ENCODE measurements around the gene SHROOM3. TPM values are rescaled to one million over a fixed set of nuclear protein-coding genes. Genes with fewer than 3 reads are reported as not detected.
A peak's percentile ranks its signal among the peaks of the same experiment; 100 is the strongest.
"Not testable (repeated sequence)": the region's sequence is repeated elsewhere in the genome, so short reads cannot be mapped to it uniquely, and the experiment has no call there.

The SHROOM3 gene
- total RNA-seq, 1 donor from 2014 or later, result 33.2 TPM

- DNase-seq (ENCODE audit: low spot score), result no peak
Observed at GRCh38 chr4:76718831-76719230, 283.8 kb downstream of the SHROOM3 start.

GRCh38 chr4:76720121-76720520, 285.1 kb downstream of the SHROOM3 start:
- DNase-seq (ENCODE audit: low spot score), result no peak

GRCh38 chr4:76722146-76722545, 287.1 kb downstream of the SHROOM3 start:
- DNase-seq (ENCODE audit: low spot score), result not testable (repeated sequence)

GRCh38 chr4:76722838-76723237, 287.8 kb downstream of the SHROOM3 start:
- DNase-seq (ENCODE audit: low spot score), result no peak

- no peak for DNase-seq (ENCODE audit: low spot score)
Observed at GRCh38 chr4:76723373-76723772, 288.3 kb downstream of the SHROOM3 start.

GRCh38 chr4:76723924-76724323, 288.9 kb downstream of the SHROOM3 start:
- no peak for DNase-seq (ENCODE audit: low spot score)

GRCh38 chr4:76725039-76725438, 290.0 kb downstream of the SHROOM3 start:
- no peak for DNase-seq (ENCODE audit: low spot score)

- no peak for DNase-seq (ENCODE audit: low spot score)
Observed at GRCh38 chr4:76726176-76726575, 291.1 kb downstream of the SHROOM3 start.

- no peak for DNase-seq (ENCODE audit: low spot score)
Observed at GRCh38 chr4:76726631-76727030, 291.6 kb downstream of the SHROOM3 start.

GRCh38 chr4:76727934-76728333, 292.9 kb downstream of the SHROOM3 start:
- DNase-seq (ENCODE audit: low spot score), result not testable (repeated sequence)

GRCh38 chr4:76729460-76729859, 294.4 kb downstream of the SHROOM3 start:
- DNase-seq (ENCODE audit: low spot score), result no peak

- no peak for DNase-seq (ENCODE audit: low spot score)
Observed at GRCh38 chr4:76729980-76730379, 295.0 kb downstream of the SHROOM3 start.

GRCh38 chr4:76732246-76732645, 297.2 kb downstream of the SHROOM3 start:
- DNase-seq (ENCODE audit: low spot score), result no peak

- DNase-seq (ENCODE audit: low spot score), result peak; percentile 39
Observed at GRCh38 chr4:76733068-76733771, 298.2 kb downstream of the SHROOM3 start.

GRCh38 chr4:76736414-76736813, 301.4 kb downstream of the SHROOM3 start:
- peak; percentile 89 for DNase-seq (ENCODE audit: low spot score)

- DNase-seq (ENCODE audit: low spot score), result peak; percentile 27
Observed at GRCh38 chr4:76737180-76737579, 302.2 kb downstream of the SHROOM3 start.

GRCh38 chr4:76737771-76738085, 302.7 kb downstream of the SHROOM3 start:
- DNase-seq (ENCODE audit: low spot score), result no peak

- peak; percentile 85 for DNase-seq (ENCODE audit: low spot score)
Observed at GRCh38 chr4:76738086-76738931, 303.3 kb downstream of the SHROOM3 start.

GRCh38 chr4:76740192-76740591, 305.2 kb downstream of the SHROOM3 start:
- DNase-seq (ENCODE audit: low spot score), result no peak

- no peak for DNase-seq (ENCODE audit: low spot score)
Observed at GRCh38 chr4:76740866-76741662, 306.0 kb downstream of the SHROOM3 start.

- DNase-seq (ENCODE audit: low spot score), result no peak
Observed at GRCh38 chr4:76741663-76742020, 306.6 kb downstream of the SHROOM3 start.

GRCh38 chr4:76744241-76744921, 309.4 kb downstream of the SHROOM3 start:
- peak; percentile 56 for DNase-seq (ENCODE audit: low spot score)
